ENCODE measurements around the gene MELK. TPM values are rescaled to one million over a fixed set of nuclear protein-coding genes. Genes with fewer than 3 reads are reported as not detected.

The MELK gene
- total and polyA plus RNA-seq, 10 of the 15 experiments (the other 5 are each of a cell fraction or from before 2014, with no cell fraction given), result 38.7 to 80.3 (median 51.6) TPM

DNA sequence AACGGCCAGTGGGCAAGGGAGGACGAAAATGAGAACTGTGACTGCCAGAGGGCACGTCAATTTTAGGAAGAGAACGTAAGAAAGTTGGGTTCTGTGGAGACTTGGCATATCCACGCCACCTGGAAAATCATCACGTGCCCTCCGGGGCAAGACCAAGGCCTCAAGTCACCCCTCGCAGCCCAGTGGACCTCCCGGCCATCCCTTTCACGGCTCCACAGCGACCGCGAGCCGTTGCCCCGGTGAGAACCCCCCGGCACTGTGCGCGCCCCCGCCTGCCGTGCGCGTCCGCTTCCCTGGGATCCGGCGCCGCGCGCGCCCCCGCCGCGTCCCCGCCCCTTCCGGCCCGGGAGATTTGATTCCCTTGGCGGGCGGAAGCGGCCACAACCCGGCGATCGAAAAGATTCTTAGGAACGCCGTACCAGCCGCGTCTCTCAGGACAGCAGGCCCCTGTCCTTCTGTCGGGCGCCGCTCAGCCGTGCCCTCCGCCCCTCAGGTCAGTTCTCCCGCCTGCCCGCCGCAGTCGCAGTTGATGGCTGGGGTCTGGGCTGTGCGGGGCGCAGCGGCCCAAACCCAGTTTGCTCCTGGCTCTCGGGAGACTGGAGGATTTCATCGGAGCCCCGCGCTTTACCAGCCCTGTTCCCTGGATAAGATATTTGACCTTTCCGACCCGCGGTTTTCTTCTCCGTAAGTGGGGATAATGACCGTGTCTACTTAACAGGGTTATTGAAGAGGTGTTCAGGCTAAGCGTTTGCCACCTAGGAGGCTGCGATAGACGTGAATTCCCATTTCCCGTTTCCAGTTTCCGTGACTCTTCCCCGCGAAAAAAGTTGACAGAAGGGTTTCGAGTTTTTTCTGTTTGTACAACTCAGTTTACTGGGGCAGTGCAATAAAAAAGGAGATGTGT lies at the start of gene MELK (continued):
- TF ChIP-seq, protein P1, sequence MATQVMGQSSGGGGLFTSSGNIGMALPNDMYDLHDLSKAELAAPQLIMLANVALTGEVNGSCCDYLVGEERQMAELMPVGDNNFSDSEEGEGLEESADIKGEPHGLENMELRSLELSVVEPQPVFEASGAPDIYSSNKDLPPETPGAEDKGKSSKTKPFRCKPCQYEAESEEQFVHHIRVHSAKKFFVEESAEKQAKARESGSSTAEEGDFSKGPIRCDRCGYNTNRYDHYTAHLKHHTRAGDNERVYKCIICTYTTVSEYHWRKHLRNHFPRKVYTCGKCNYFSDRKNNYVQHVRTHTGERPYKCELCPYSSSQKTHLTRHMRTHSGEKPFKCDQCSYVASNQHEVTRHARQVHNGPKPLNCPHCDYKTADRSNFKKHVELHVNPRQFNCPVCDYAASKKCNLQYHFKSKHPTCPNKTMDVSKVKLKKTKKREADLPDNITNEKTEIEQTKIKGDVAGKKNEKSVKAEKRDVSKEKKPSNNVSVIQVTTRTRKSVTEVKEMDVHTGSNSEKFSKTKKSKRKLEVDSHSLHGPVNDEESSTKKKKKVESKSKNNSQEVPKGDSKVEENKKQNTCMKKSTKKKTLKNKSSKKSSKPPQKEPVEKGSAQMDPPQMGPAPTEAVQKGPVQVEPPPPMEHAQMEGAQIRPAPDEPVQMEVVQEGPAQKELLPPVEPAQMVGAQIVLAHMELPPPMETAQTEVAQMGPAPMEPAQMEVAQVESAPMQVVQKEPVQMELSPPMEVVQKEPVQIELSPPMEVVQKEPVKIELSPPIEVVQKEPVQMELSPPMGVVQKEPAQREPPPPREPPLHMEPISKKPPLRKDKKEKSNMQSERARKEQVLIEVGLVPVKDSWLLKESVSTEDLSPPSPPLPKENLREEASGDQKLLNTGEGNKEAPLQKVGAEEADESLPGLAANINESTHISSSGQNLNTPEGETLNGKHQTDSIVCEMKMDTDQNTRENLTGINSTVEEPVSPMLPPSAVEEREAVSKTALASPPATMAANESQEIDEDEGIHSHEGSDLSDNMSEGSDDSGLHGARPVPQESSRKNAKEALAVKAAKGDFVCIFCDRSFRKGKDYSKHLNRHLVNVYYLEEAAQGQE (IDR thresholded peaks at IDR 0.05; ENCODE audit: low read depth, low read length), result no peak
- TF ChIP-seq, protein P2, sequence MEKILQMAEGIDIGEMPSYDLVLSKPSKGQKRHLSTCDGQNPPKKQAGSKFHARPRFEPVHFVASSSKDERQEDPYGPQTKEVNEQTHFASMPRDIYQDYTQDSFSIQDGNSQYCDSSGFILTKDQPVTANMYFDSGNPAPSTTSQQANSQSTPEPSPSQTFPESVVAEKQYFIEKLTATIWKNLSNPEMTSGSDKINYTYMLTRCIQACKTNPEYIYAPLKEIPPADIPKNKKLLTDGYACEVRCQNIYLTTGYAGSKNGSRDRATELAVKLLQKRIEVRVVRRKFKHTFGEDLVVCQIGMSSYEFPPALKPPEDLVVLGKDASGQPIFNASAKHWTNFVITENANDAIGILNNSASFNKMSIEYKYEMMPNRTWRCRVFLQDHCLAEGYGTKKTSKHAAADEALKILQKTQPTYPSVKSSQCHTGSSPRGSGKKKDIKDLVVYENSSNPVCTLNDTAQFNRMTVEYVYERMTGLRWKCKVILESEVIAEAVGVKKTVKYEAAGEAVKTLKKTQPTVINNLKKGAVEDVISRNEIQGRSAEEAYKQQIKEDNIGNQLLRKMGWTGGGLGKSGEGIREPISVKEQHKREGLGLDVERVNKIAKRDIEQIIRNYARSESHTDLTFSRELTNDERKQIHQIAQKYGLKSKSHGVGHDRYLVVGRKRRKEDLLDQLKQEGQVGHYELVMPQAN (conservative IDR thresholded peaks at IDR 0.05), result peak; percentile 99
- TF ChIP-seq MTA3 (IDR thresholded peaks at IDR 0.05; ENCODE audit: borderline replicate concordance, low read length) (no peak), ZNF24 (IDR thresholded peaks at IDR 0.05) (no peak), NFYB (IDR thresholded peaks at IDR 0.05; ENCODE audit: insufficient read depth, low read depth, low read length) (no peak), ETV6 (conservative IDR thresholded peaks at IDR 0.05 in 1 of 2, IDR thresholded peaks at IDR 0.05 in 1 of 2; ENCODE audit: borderline replicate concordance in 1 of 2, low read depth in 1 of 2) (no peak), YBX1 (IDR thresholded peaks at IDR 0.05) (no peak), SRF (IDR thresholded peaks at IDR 0.05; ENCODE audit: low read depth in 2 of 2, low read length in 2 of 2) (no peak)
- TF ChIP-seq, protein P3, sequence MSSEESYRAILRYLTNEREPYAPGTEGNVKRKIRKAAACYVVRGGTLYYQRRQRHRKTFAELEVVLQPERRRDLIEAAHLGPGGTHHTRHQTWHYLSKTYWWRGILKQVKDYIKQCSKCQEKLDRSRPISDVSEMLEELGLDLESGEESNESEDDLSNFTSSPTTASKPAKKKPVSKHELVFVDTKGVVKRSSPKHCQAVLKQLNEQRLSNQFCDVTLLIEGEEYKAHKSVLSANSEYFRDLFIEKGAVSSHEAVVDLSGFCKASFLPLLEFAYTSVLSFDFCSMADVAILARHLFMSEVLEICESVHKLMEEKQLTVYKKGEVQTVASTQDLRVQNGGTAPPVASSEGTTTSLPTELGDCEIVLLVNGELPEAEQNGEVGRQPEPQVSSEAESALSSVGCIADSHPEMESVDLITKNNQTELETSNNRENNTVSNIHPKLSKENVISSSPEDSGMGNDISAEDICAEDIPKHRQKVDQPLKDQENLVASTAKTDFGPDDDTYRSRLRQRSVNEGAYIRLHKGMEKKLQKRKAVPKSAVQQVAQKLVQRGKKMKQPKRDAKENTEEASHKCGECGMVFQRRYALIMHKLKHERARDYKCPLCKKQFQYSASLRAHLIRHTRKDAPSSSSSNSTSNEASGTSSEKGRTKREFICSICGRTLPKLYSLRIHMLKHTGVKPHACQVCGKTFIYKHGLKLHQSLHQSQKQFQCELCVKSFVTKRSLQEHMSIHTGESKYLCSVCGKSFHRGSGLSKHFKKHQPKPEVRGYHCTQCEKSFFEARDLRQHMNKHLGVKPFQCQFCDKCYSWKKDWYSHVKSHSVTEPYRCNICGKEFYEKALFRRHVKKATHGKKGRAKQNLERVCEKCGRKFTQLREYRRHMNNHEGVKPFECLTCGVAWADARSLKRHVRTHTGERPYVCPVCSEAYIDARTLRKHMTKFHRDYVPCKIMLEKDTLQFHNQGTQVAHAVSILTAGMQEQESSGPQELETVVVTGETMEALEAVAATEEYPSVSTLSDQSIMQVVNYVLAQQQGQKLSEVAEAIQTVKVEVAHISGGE (CRISPR knock-in tag; IDR thresholded peaks at IDR 0.05), result no peak
- TF ChIP-seq, protein P4, sequence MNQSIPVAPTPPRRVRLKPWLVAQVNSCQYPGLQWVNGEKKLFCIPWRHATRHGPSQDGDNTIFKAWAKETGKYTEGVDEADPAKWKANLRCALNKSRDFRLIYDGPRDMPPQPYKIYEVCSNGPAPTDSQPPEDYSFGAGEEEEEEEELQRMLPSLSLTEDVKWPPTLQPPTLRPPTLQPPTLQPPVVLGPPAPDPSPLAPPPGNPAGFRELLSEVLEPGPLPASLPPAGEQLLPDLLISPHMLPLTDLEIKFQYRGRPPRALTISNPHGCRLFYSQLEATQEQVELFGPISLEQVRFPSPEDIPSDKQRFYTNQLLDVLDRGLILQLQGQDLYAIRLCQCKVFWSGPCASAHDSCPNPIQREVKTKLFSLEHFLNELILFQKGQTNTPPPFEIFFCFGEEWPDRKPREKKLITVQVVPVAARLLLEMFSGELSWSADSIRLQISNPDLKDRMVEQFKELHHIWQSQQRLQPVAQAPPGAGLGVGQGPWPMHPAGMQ (IDR thresholded peaks at IDR 0.05; ENCODE audit: borderline replicate concordance), result no peak
- TF ChIP-seq, protein P5, sequence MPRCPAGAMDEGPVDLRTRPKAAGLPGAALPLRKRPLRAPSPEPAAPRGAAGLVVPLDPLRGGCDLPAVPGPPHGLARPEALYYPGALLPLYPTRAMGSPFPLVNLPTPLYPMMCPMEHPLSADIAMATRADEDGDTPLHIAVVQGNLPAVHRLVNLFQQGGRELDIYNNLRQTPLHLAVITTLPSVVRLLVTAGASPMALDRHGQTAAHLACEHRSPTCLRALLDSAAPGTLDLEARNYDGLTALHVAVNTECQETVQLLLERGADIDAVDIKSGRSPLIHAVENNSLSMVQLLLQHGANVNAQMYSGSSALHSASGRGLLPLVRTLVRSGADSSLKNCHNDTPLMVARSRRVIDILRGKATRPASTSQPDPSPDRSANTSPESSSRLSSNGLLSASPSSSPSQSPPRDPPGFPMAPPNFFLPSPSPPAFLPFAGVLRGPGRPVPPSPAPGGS (IDR thresholded peaks at IDR 0.05; ENCODE audit: borderline replicate concordance, insufficient read depth, low read depth, low read length, poor library complexity, severe bottlenecking), result no peak

All from GM12878 (cell line).